Stomach (tissue), 4 donors: ENCODE data around the gene RIMKLB.
"Not testable (repeated sequence)": the region's sequence is repeated elsewhere in the genome, so short reads cannot be mapped to it uniquely, and the experiment has no call there.

ENCODE experiments used
- POLR2AphosphoS5 ChIP-seq, 3 donors: sonication (generic); formaldehyde crosslinking; IDR thresholded peaks; one replicate each; pipeline ENCODE4 v1.6.1; 2016; ENCODE audit warnings: antibody characterized with exemption in 3 of 3
- TF ChIP-seq, protein P1 (sequence below), 7 experiments: fragments of 450-650 bp in 4 of 7; fragments of 200-600 bp in 3 of 7; sonication (generic) in 3 of 7; IDR thresholded peaks; one replicate each; pipeline ENCODE4 v1.5.1; 2016 to 2019; ENCODE audit warnings: antibody characterized with exemption in 7 of 7, control low read depth in 2 of 7, mild to moderate bottlenecking in 1 of 7

- TF ChIP-seq, protein P1, sequence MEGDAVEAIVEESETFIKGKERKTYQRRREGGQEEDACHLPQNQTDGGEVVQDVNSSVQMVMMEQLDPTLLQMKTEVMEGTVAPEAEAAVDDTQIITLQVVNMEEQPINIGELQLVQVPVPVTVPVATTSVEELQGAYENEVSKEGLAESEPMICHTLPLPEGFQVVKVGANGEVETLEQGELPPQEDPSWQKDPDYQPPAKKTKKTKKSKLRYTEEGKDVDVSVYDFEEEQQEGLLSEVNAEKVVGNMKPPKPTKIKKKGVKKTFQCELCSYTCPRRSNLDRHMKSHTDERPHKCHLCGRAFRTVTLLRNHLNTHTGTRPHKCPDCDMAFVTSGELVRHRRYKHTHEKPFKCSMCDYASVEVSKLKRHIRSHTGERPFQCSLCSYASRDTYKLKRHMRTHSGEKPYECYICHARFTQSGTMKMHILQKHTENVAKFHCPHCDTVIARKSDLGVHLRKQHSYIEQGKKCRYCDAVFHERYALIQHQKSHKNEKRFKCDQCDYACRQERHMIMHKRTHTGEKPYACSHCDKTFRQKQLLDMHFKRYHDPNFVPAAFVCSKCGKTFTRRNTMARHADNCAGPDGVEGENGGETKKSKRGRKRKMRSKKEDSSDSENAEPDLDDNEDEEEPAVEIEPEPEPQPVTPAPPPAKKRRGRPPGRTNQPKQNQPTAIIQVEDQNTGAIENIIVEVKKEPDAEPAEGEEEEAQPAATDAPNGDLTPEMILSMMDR (IDR thresholded peaks at IDR 0.05) = not testable (repeated sequence)
- TF ChIP-seq POLR2AphosphoS5 (IDR thresholded peaks at IDR 0.05) = not testable (repeated sequence)
Observed at GRCh38 chr12:8788706-8789105, 90.9 kb downstream of the RIMKLB start.
